HG03175 (cell line): Measurements from ENCODE around the gene CATSPERD.
"Not testable (repeated sequence)": the region's sequence is repeated elsewhere in the genome, so short reads cannot be mapped to it uniquely, and the experiment has no call there.

Source experiments
- ATAC-seq: cut with Tn5 transposase; IDR thresholded peaks from one replicate; pipeline ENCODE4 v1.9.1; 2021; ENCODE audit warnings: mild to moderate bottlenecking, moderate library complexity; ENCODE audit not compliant: unreplicated experiment

CATSPERD gene

DNA sequence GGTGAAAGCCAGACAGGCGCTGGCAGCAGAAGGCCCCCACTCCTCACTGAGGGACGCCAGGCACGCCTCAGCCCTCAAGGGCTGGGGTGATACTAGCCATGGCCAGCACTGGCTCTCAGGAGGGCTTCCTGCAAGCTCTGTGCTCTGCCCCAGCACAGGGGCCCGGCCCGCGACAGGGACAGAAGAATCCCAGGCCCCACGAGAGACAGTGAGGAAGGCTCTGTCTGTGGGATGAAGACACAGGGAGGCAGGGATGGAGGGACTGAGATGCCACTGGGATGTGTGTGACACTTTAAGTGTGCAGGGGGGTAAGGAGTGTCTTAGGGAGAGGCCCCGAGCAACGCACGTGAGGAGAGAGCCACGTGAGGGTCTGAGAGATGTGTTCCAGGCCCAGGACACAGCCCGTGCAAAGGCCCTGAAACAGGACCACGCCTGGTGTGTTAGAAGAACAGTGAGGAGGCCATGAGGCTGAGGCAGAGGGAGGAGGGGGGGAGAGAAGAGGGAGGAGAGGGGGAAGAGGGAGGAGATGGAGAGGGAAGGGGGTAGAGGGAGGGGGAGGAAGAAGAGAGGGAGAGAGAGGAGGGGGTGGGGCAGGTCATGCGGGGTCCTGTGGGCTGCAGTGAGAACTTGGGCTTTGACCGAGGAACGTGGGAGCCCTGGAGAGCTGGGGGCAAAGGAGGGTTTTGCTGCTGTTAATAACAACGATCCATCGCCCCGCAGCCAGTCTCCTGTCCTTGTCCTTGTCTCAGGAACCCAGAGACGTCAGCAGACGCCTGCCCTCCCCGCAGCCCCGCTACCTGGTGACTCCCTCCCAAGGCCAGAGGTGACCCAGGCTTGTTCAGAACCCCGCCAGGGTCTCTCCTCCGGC lies 23.2 kb upstream of the CATSPERD start:
- ATAC-seq, result no peak

DNA sequence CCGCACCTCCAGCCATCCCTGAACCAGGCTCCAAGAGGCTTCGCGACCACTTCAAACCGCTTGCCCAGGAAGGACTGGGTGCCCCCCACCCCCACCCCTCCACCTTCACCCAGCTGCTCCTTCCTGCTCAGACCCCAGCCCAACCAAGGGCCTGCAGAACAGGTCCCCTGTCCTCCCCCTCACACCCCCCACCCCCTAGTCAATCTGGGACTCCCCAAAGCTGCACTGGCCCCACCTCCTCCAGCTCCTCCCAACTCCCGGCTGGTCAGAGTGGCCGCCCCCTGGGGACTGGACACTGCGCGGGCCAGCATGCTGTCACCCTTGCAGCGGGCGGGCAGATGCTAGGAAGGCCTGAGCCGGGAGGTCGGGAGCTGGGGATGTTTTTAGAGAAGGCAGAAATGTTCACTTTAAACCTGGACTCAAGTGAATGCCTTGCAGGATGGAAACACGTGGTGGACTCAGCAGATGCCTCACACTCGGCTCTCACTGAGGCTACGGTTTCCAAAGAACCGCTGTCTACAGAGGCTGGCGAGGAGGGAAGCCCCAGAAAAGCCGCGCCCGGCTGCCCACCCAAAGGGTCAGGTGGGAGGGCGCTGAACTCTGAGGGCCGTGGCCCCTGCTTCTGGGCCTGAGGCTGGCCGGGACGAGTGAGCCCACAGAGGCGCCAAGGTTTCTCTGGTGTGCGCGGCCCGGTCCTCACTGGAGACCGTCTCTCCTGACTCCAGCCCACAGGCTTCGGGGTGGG lies 22.4 kb upstream of the CATSPERD start:
- no peak for ATAC-seq

- no peak for ATAC-seq
Measured at GRCh38 chr19:5698635-5699422, 21.6 kb upstream of the CATSPERD start.

- no peak for ATAC-seq
Measured at GRCh38 chr19:5700455-5701092, 19.9 kb upstream of the CATSPERD start.

DNA sequence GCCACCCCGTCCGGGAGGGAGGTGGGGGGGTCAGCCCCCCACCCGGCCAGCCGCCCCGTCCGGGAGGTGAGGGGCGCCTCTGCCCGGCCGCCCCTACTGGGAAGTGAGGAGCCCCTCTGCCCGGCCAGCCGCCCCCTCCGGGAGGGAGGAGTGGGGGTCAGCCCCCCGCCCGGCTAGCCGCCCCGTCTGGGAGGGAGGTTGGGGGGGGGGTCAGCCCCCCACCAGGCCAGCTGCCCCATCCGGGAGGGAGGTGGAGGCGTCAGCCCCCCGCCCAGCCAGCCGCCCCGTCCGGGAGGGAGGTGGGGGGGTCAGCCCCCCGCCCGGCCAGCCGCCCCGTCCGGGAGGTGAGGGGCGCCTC lies 18.4 kb upstream of the CATSPERD start:
- ATAC-seq, result not testable (repeated sequence)

DNA sequence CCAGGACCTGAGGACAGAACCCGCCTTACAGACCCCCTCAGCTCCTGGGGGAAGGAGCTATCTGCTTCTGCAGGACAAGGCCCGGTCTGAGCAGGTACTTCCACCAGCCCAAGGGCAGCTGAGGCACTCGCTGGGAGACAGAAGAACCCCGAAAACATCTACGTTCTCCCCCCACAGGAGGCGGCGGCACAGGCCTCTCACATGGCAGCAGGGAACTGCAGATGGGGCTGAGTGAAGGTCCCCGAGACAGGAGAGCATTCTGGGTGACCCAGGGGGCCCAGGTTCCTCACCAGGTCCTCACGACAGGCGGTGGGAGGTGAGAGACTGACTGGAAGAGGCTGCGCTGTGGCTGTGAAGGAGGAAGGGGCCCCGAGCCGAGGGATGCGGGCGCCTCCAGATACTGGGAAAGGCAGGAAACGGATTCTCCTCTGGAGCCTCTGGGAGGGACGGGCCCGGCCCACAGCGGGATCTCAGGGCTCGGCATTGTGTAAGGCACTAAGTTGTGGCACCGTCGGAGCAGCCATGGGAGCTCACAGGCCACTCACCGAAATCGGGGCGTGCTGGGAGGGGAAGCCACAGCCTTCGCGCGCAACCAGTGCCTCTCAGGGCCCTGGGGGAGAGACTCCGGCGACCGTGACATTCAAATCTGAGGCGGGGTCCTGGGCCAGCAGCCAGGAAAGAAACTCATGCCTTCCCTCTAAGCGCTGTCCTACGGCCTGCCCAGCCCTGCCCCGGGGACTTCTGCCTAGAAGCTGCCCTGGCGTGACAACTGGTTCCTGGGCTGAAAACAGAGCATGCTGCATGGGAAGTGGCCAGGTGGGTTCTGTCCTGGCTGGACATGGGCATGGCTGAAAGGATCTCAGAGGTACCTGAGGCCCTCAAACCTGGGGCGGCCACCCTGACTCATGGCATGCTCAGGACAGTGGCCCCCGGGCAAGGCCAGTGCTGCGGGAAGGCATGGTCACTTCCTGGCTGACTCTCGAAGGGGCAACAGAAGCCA lies 16.3 kb upstream of the CATSPERD start:
- ATAC-seq, result no peak

DNA sequence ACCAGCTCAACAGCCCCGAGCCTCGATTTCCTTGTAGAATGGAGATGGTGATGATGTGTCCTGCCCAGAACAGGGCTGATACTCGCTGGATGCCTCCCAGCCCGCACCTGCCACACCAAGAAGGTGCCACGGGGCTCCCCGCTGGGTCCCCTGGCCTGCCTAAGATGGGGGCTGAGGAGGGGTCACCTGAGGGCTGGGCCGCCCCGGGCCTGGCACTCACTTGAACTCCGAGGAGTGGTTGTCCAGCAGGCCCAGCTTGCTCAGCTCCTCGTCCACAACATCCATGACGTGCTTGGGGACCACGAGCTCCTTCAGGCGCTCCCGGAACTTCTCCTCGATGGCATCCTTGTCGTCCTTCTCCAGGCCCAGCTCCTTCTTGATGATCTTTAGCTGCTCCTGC lies 14.9 kb upstream of the CATSPERD start:
- ATAC-seq, result no peak

DNA sequence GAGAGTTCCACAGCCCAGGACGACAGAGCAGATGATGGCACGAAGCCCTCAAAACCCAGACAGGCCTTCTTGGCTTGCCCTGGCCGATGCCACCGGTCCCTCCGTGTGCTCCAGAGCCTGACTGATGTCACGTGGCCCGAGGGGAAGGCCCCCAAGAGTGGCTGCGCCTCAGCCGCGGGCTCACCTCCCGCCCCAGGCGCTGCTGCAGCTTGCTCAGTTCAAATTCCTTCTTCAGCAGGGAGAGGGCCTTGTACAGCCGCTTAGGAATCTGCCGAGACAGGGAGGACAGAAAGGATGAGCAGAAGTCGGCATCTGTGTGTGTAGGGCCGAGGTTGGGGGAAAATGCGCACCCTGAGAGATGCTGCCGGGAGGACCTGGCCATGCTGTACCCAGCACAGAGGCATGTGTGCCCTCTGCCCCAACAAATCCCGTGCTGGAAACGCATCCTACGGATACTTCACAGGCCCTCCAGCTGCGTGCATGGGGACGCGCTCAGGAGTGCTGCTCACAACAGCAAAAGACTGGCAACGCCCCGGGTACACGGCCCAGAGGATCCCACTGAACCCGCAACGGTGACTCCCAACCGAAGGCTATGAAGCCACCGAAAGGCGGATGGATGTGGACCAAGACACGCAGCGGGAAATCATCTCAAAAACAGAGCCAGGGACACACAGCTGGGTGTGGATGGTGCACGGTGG lies 13.4 kb upstream of the CATSPERD start:
- no peak for ATAC-seq

DNA sequence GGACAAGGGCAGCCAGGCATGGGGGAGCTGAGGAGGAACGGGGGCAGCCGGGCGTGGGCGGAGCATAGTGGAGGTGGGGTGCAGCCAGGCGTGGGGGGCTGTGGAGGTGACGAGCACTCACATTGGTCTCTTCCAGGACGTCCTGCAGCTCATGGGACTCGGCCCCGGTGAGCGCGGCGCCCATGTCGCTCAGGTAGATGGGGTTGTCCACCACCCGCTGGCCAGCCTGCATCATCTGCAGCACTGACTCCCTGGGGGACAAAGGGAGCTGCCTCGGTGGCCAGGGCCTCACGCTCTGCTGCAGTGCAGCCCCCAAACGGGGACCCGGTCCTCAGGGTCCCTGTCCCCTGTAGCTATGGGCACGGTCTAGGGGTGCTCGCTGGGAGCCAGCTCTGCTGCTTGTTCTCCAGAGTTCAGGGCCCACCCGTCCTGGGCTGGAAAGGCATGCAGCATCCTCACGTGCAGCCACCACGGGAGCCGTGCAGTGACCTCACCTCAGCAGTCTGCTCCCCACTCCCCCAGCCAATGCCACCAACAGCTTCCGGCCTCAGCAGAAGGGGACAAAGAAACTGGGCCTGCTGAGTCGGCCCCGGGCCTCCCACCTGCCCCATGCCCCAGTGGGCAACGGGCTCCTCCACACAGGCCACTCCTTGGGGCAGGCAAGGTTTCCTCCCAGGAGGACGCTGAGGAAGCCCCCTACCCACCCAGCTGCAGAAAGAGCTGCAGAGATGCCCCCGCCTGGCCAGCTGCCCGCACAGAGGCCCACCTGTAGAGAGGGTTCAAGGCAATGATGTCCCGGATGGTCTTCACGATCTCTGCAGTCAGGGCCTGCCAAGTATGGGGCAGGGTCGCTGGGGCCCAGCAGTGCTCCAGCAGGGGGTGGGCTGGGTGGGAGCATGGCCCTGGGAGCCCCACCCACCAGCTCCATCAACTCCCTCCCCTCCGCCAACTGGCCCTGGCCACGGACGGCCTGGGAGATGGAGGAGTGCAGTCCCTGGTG lies 12.6 kb upstream of the CATSPERD start:
- no peak for ATAC-seq

GRCh38 chr19:5711025-5711424 lies 9.4 kb upstream of the CATSPERD start:
- ATAC-seq, result no peak

DNA sequence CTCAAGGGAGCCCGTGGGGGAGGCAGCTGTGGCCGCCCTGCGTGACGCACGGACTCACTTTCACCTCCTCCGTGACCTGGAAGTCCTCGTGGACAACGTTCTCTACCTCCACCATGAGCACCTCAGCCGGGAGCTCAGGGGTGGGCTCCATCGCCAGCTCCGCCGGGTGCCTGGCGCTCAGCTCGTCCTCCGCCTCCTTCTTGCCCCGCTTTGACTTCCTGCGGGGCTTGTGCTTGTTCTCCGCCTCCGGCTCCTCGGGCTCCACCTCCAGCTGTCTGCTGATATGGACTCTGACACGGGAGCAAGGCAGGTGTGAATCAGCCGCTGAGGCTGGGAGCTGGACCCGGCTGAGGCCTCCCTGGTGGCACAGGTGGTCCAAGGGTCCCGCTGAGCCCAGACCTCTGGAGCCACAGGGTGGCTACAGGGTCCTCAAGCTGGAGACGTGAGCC lies 8.7 kb upstream of the CATSPERD start:
- ATAC-seq, result no peak

DNA sequence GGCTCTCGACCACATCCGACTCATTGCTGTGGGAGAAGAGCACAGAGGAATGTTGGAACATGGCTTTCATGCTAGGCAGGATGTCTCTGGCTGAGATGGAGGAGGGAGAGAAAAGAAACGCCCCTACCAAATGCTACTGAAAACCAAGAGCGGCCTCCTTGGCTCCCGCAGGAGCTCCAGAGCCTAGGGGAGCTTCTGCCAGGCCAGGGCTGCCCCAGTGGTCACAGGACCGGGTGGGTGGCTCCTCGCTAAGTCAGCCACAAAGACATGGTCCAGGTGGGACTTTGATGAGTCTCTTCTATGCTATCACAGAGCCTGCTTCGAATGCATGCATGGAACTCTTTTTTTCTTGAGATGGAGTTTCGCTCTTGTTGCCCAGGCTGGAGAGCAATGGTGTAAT lies 7.2 kb upstream of the CATSPERD start:
- ATAC-seq, result no peak

GRCh38 chr19:5714816-5715215 lies 5.6 kb upstream of the CATSPERD start:
- ATAC-seq, result no peak

GRCh38 chr19:5717215-5717935 lies 3.1 kb upstream of the CATSPERD start:
- no peak for ATAC-seq

GRCh38 chr19:5718037-5718578 lies 2.3 kb upstream of the CATSPERD start:
- no peak for ATAC-seq

DNA sequence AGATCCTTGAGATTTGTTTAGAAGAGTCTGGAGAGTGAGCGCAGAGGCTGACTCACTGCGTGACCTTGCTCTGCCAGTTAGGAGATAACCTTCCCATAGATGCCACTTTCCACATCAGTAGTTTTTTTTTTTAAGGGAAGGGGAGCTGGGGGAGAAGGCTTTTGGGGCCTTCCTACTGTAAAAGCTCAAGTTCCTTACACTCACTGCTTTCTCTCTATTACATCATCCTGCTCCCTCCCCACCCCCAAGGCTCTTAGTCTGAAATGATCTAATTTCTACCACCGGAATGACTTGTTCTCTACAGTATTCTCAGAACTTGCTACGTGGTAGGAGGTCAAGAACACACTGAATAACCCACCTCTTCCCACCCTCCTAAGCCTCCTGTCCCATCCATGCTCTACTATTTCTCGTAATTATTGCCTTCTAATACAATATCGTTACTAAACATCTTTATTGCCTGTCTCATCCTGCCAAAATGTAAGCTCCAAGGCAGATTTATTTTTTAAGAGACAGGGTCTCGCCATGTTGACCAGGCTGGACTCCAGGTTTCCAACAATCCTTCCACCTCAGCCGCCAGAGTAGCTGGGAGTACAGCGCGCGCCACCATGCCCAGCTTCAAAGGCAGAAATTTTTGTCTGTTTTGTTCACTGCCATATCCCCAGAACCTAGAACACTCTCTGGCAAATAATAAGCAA lies 1.7 kb upstream of the CATSPERD start:
- ATAC-seq, result no peak
